ENCODE results near the gene CERK.

- TF ChIP-seq CTCF (IDR thresholded peaks at IDR 0.05; ENCODE audit: poor library complexity, severe bottlenecking) (no peak), POLR2AphosphoS5 (IDR thresholded peaks at IDR 0.05) (no peak), EZH2 (IDR thresholded peaks at IDR 0.05; ENCODE audit: borderline replicate concordance, insufficient read depth, low read length, poor library complexity, severe bottlenecking) (no peak), REST (IDR thresholded peaks at IDR 0.05; ENCODE audit: borderline replicate concordance) (no peak), TAF1 (IDR thresholded peaks at IDR 0.05; ENCODE audit: low read depth) (no peak), RAD21 (conservative IDR thresholded peaks at IDR 0.05) (no peak)
Measured at GRCh38 chr22:46640293-46641055, 97.6 kb downstream of the CERK start.
